GM21619 (cell line): ENCODE results near the gene PFKL.
"Not testable (repeated sequence)": the region's sequence is repeated elsewhere in the genome, so short reads cannot be mapped to it uniquely, and the experiment has no call there.

Experiments used
- ATAC-seq: cut with Tn5 transposase; IDR thresholded peaks from one replicate; pipeline ENCODE4 v1.9.1; 2021; ENCODE audit not compliant: unreplicated experiment

PFKL gene

DNA sequence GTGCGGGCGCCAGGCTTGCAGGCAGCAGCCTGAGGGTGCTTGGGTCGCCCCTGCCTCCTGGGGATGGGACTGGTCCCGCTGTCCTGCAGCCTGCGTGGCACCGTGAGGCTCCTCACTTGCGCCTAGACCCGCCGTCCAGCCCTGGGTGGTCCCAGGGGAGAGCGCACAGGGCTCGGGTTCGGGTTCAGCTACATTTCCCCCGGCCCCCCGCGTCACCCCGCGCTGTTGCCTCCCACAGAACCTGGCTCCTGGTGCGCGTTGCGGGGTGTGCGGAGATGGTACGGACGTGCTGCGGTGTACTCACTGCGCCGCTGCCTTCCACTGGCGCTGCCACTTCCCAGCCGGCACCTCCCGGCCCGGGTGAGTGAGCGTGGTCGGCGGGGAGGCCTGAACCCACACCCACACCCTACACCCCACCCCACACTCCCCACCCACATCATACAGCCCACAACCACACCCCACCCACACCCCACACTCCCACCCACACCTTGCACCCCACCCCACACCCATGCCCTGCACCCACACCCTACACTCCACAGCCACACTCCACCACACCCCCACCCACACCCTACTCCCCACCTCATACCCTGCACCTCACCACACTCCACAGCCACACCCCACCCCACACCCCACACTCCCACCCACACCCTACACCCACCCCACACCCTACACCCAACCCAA lies 6.2 kb upstream of the PFKL start:
- no peak for ATAC-seq

DNA sequence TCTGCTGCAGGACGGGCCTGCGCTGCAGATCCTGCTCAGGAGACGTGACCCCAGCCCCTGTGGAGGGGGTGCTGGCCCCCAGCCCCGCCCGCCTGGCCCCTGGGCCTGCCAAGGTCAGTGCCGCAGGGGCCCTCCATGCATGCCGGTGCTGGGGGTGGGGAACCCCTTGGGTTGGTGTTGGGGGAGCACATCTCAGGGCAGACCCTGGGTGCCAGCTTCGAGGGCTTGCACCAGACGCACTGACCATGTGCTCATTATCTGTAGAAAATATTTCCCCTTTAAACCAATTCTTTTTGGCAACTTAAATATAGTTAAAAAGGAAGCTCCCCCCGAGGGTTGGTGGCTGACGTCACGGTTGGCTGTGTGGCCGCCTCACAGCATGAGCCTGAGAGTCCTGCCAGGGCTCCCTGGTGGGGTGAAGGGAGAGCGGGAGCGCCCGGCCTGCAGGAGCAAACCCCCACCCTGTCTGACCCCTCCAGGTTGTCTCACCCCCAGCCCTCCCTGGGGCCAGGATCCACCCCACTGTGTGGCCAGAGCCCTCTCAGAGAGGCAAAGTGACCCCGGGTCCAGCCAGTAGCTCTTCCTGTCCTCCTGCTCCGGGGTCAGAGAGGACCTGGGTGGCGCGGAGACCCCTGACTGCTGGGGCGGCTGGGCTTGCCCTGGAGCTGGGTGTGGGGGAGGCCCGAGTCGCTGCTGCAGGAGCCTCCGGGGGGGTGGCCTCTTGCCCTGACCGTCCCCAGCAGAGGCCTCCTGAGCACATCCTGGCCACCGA lies 5.3 kb upstream of the PFKL start:
- ATAC-seq, result no peak

DNA sequence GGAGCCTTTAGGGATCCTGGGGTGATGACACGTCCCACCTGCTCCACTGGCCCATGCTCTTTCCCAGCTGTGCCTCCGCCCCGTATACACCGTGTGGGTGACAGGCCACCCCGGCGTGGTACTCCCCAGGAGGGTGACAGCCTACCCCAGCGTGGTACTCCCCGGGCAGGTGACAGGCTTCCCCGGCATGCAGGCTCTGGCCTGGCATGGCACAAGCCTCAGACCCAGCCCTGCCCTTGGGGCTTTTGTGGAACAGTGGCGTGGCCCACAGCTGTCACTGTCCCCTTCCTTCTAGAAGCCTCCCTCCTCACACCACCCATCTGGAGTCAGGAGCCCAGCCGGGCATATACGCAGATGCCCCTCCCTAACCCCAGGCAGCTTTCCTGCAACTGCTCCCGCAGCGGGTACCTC lies 4.7 kb upstream of the PFKL start:
- no peak for ATAC-seq

DNA sequence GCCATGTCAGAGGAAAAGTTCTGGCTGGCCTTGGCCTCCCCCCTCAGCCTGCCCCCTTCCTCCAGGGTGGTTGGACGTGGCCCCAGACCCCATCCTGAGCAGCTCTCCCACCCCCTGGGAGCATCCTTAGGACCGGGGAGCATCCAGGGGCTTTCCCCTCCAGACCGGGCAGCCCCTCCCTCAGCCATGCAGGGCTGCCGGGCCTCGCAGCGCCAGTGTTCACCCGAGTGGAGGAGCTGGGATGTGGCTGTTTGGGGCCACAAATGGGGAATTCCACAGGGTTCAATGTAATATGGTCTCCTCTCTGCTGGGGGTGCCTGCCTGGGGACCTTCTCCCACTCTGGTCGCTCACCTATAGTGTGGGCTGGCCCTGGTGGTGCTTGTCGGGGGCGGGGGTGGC lies 4.2 kb upstream of the PFKL start:
- no peak for ATAC-seq

DNA sequence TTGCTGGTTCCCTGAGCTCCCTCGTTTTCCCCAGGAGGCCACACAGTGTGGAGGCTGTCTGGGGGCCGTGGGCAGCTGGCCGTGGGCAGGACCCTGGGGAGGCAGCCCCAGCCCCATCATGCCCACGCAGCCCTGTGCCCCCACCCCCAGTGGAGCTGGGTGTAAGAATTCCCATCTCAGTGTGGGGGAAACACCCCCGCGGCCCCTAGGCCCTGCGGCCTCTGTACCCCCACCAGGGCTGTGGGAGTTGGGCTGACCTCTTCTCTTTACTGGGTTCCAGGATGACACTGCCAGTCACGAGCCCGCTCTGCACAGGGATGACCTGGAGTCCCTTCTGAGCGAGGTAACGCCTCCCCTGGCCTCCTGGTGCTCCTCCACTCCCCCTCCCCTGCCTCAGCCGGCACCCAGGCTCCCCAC lies 3.7 kb upstream of the PFKL start:
- ATAC-seq, result no peak

DNA sequence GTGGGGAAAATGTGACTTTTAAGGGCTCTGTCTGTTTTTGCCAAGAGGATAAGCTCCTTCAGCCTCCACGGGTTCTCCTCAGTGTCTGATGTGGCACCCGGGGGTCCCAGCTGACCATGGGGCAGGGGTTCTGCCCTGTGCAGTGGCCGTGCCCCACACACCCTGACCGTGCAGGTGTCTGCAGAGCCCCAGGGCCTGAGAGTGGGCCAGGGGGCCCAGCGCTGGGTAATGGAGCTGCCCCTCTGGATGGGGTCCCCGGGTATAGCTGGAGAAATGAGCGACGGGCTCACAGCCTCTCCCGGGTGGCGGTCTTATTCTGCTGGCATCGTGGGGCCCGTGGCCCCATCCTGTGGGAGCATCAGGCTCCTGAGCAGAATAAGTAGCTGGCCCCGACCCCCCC lies 2.9 kb upstream of the PFKL start:
- no peak for ATAC-seq

DNA sequence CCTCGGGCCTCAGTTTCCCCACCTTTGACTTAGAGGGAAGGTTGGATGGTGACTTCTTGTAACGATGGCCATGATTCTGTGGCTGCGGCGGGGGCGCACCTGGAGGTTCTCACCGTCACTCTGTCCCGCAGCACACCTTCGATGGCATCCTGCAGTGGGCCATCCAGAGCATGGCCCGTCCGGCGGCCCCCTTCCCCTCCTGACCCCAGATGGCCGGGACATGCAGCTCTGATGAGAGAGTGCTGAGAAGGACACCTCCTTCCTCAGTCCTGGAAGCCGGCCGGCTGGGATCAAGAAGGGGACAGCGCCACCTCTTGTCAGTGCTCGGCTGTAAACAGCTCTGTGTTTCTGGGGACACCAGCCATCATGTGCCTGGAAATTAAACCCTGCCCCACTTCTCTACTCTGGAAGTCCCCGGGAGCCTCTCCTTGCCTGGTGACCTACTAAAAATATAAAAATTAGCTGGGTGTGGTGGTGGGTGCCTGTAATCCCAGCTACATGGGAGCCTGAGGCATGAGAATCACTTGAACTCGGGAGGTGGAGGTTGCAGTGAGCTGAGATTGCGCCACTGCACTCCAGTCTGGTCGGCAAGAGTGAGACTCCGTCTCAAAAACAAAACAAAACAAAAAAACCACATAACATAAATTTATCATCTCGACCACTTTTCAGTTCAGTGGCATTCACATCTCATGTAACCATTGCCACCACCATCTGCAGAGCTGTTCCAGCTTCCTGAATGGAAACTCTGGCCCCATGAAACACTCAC lies 2.1 kb upstream of the PFKL start:
- peak; percentile 27 for ATAC-seq

DNA sequence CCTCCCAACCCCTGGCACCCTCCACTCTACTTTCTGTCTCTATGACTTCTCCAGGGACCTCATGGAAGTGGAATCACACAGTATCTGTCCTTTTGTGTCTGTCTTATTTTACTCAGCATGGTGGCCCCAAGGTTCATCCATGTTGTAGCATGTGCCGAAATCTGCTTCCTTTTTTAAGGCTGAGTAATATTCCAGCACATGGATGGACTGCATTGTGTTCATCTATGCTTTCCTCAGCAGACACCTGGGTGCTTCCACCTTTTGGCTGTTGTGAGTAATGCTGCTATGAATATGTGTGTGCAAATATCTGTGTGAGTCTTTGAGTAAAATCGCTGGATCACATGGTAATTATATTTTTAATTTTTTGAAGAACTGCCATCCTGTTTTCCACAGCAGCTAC lies 1.6 kb upstream of the PFKL start:
- ATAC-seq, result no peak

DNA sequence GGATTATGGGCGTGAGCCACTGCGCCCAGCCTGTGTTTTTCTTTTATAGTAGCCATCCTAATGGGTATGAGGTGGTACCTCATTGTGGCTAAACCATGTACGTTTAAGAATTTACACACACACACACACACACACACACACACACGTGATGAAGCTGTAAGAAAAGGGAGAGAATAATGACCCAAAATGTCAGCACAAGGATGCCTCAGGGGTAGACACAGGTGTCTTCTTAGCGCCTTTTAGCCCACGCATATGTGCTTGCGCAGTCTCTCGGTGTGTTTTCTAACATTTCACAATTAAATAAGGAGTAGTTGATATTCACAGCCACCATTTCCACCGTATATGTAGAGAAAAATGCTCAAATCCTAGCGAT lies 782 bp upstream of the PFKL start:
- ATAC-seq, result no peak

DNA sequence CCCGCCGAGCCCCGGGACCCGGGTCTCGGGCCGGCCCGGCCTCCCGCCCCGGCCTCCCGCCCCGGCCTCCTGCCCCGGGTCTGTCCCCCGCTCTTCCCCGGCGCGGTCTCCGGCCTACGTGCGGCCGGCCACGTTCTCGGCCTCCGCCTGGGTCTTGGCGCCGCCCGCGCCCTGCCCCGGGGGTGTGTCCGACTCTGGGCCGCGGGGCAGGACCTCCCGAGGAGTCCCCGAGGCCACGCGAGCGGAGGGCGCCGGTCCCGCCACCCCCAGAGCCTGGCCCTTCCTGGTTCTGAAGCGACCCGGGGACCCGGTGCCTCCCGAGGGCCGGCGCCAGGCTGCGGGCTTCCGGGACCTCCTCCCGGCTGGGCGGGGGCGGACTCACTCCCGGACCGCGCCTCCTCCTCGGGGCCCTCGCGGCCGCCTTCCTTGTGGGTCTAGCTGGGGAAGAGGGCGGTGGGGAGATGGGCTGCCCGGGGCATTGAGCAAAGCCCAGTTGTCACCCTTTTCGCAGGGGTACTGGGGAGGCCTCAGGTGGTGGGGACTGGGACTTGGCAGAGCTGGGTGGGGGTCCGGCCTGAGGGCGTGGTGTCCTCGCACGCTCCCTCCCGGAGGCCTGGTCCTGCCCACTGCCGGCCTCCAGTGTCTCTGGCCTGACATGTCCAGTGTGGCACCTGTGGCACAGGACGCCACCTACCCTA lies 558 bp downstream of the PFKL start:
- ATAC-seq, result peak; percentile 33

DNA sequence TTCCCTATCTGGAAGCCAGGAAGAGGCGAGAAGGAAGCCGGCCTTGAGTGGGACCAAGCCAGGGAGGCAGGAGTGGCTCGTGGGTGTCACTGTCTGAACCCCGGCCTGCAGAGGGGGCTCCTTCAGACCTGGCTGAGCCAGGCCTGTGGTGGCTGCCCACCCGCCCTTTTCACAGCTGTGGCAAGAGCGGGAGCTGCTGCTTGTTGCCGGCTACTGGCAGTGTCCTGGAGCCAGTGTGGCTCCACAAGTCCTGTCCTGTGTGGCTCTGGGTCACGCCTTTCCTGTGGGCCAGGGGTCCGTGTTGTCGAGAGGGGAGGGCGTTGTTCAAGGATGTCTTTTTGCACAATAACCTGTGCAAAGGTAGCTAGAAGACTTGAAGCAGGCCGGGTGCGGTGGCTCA lies 1.3 kb downstream of the PFKL start:
- no peak for ATAC-seq

DNA sequence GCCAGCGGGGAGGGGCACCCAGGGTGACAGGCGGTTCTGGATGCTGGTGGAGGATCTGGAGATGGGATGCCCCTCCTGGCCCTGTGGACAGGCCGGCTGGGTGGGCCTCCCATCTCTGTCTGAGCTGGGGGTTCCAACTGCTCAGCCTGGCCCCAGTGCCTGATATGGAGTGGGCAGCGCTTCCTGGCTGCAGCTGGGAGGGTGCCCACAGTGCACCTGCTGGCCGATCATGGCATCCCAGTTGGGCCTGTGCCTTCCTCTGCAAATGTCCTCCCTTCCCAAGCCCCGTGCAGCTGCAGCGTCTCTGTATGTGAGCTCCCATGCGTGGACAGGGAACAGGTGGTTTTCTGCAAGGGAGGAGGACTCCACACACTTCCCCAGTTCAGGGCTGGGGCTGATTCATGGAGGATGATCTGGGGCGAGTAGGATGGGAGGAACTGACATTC lies 2.1 kb downstream of the PFKL start:
- no peak for ATAC-seq

DNA sequence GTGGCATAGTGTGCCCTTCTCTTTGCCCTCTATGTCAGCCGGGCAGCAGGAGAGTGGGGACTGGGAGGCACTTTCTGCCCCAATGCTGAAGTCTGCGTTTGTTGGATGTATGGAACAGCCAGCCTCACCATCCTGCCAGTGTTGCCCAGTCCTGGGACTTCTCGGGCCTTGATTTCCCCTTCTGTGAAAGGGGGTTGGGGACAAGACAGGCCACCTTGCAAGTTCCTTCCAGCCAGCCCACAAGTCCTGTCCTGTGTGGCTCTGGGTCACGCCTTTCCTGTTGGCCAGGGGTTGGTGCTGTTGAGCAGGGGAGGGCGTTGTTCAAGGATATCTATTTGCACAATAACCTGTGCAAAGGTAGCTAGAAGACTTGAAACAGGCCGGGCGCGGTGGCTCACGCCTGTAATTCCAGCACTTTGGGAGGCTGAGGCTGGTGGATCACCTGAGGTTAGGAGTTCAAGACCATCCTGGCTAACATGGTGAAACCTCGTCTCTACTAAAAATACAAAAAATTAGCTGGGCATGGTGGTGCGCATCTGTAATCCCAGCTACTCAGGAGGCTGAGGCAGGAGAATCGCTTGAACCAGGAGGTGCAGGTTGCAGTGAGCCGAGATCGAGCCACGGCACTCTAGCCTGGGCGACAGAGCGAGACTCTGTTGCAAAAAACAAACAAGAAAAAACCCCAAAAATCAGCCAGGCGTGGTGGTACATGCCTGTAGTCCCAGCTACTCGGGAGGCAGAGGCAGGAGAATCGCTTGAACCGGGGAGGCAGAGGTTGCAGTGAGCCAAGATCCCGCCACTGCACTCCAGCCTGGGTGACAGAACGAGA lies 2.9 kb downstream of the PFKL start:
- not testable (repeated sequence) for ATAC-seq

DNA sequence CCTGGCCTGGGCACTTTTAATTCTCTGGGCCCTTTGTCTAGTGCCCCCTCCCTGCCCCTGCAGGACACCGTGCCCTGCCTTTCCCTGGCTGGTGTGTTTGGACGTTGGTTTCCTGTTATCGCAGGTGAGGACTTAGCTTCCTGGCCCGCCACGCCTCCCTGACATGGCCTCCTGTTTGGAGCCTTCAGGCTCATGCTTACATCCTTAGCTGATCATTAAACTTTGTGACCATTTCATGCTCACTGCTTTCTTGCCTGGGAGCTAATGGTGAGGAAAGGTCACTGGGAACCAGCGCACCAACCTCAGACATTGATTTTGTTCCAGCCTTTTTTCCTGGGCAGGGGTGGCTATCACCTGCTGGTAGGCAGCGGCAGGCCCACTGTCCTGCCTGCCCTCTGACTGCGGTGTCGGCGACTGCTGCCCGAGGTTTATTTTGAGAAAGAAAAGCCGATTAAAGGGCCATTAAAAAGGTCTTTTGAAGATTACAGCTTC lies 3.7 kb downstream of the PFKL start:
- ATAC-seq, result no peak

DNA sequence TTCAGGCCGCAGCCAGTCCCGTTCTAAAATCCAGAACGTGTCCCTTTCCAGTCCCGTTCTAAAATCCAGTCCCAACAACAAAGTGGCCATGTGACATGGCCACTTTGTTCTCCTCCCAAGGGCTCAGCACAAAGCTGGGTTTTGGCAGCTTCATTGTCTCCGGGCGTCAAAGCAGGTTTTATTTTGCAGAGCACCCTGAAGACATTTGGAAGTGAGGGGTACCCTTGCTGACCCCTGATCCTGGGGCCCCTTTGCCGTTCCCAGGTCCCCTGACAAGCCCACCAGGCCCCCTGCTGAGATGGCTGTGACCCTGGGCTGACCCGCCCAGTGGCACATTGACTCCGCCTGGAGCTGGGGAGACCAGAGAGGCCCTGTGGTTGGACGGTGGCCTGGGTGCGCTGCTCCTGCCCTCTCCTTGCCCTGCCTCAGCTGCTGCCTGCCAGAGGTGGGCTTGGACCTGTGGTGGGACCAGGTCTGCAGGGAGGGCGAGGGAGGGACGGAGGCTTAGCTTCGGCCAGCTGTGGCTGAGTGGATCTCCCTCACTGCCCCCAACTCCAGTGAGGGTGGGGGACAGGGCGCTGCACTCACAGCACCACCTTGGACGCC lies 4.3 kb downstream of the PFKL start:
- no peak for ATAC-seq

DNA sequence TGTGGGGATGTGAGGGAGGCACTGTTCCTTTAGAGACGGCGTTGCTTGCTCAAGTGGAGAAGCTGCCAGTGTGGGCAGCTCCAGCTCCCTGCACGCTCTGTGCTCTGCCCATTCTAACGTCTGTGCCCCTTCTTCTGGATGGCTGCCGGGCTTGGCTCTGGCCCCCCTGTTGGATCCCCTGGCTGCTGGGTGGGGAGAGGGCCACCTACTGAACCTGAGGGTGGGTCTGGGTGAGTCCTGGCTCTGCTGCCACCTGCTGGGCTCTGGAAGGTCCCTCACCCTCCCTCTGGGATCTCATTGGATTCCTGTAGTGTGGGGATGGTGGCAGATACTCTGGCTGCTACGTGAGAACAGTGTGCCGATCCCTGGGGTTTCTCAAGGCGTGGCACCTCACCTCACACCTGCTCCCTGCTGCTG lies 5.0 kb downstream of the PFKL start:
- ATAC-seq, result no peak

DNA sequence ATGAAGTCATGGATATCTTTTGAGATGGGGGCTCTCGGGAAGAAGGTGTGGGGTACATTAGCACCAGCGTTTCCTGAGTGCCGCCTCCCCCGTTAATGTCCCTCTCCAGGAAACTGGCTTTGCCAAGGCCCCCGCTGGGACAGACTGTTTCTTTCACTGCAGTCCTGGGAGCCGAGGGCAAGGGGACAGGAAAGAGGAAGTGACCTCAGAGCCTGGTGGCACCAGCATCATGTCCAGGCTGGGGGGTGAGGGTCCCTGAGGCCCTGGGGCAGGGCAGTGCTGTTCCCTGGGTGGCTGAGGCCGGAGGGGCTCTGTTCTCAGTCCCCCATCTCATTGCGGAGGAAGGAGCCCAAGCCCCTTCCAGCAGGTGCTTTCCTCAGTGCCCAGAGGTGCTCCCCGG lies 5.8 kb downstream of the PFKL start:
- no peak for ATAC-seq

DNA sequence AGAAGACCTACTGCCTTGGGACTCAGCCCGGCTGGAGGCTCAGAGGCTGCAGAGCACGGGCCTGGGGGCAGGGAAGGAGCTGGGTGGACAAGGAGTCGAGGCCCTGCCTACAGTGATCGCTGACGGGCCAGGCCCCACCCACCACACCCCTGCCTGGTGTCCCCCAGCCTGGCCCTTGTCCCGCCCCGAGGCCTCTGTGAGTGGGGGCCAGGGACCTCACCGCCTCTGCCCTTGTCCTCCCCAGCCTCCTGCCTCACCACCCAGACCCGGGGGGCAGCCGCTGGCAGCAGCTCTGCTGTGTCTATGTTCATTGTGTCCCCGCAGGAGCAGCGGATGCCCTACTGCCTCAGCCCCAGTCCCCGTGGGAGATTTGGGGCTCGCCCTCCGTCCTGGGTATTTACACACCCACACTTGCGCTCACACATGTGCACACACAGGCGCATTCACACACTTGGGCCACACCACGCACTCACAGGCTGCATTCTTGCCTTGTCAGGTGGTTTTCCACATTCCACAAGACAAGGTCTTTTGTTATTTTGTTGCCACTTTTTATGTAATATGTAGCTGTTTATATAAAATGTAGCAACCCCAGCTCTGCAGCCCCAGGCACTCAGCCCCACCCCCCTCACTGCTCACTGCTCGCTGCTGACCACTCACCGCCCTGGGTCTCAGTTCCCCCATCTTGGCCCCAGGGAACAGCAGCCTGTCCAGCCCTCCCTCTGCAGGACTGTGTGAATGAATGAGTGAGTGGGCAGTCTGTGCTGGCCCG lies 7.3 kb downstream of the PFKL start:
- ATAC-seq, result no peak
